H9 (cell line): ENCODE data around the gene KANK4. TPM values are rescaled to one million over a fixed set of nuclear protein-coding genes. Genes with fewer than 3 reads are reported as not detected.

Experiments
- DNase-seq: peaks from one replicate; pipeline ENCODE4 v3.0.0-alpha.2; 2017
- H2AFZ ChIP-seq: one replicate; pipeline ENCODE4 v1.6.1; 2013; ENCODE audit warnings: mild to moderate bottlenecking, low read length, control low read depth, moderate library complexity
- H2AK5ac ChIP-seq: 2 replicates; pipeline ENCODE4 v1.6.1; 2013; ENCODE audit warnings: low read length, control low read depth, mixed read lengths; ENCODE audit not compliant: insufficient read length
- H2BK120ac ChIP-seq: one replicate; pipeline ENCODE4 v1.6.1; 2013; ENCODE audit warnings: low read depth, mild to moderate bottlenecking, low read length, control low read depth, inconsistent platforms; ENCODE audit not compliant: poor library complexity, severe bottlenecking
- H2BK12ac ChIP-seq: 2 replicates; pipeline ENCODE4 v1.6.1; 2013; ENCODE audit warnings: low read length, control low read depth, mixed read lengths, low read depth; ENCODE audit not compliant: insufficient read length
- H2BK15ac ChIP-seq: 2 replicates; pipeline ENCODE4 v1.6.1; 2013; ENCODE audit warnings: low read depth, low read length, control low read depth
- H2BK20ac ChIP-seq: one replicate; pipeline ENCODE4 v1.6.1; 2013; ENCODE audit warnings: low read depth, mild to moderate bottlenecking, low read length, control low read depth, inconsistent platforms; ENCODE audit not compliant: poor library complexity, severe bottlenecking
- H2BK5ac ChIP-seq: 2 replicates; pipeline ENCODE4 v1.6.1; 2013; ENCODE audit warnings: low read length, control low read depth, mixed read lengths; ENCODE audit not compliant: insufficient read length
- H3K14ac ChIP-seq: 2 replicates; pipeline ENCODE4 v1.6.1; 2013; ENCODE audit warnings: low read length, control low read depth; ENCODE audit not compliant: insufficient read depth
- H3K18ac ChIP-seq: 2 replicates; pipeline ENCODE4 v1.6.1; 2013; ENCODE audit warnings: low read depth, mild to moderate bottlenecking, mixed read lengths, low read length, control low read depth; ENCODE audit not compliant: insufficient read length
- H3K23ac ChIP-seq: 2 replicates; pipeline ENCODE4 v1.6.1; 2013; ENCODE audit warnings: low read length, control low read depth, mixed read lengths, low read depth; ENCODE audit not compliant: insufficient read length
- H3K23me2 ChIP-seq: 2 replicates; pipeline ENCODE4 v1.6.1; 2013; ENCODE audit warnings: low read depth, mild to moderate bottlenecking, mixed read lengths, low read length, control low read depth; ENCODE audit not compliant: insufficient read length, poor library complexity, severe bottlenecking
- H3K27ac ChIP-seq: 2 replicates; pipeline ENCODE4 v1.5.1; 2013; ENCODE audit warnings: low read length, control low read depth, mixed read lengths, low read depth; ENCODE audit not compliant: insufficient read length
- H3K27me3 ChIP-seq: 2 replicates; pipeline ENCODE4 v1.6.1; 2013; ENCODE audit warnings: low read length, control low read depth, inconsistent platforms; ENCODE audit not compliant: insufficient read depth
- H3K4ac ChIP-seq: 2 replicates; pipeline ENCODE4 v1.6.1; 2013; ENCODE audit warnings: low read depth, mild to moderate bottlenecking, control low read depth, inconsistent platforms, low read length, moderate library complexity
- H3K4me1 ChIP-seq: 2 replicates; pipeline ENCODE4 v1.6.1; 2013; ENCODE audit warnings: low read length, control low read depth, inconsistent platforms; ENCODE audit not compliant: insufficient read depth
- H3K4me2 ChIP-seq: 2 replicates; pipeline ENCODE4 v1.6.1; 2013; ENCODE audit warnings: low read length, control low read depth, mixed read lengths; ENCODE audit not compliant: insufficient read length, insufficient read depth
- H3K56ac ChIP-seq: 2 replicates; pipeline ENCODE4 v1.6.1; 2013; ENCODE audit warnings: low read depth, mild to moderate bottlenecking, mixed read lengths, low read length, control low read depth; ENCODE audit not compliant: insufficient read length
- H3K79me1 ChIP-seq: 2 replicates; pipeline ENCODE4 v1.6.1; 2013; ENCODE audit warnings: low read depth, mild to moderate bottlenecking, moderate library complexity, low read length, control low read depth, inconsistent platforms; ENCODE audit not compliant: insufficient read depth, poor library complexity, severe bottlenecking
- H3K79me2 ChIP-seq: 2 replicates; pipeline ENCODE4 v1.6.1; 2013; ENCODE audit warnings: low read length, control low read depth, inconsistent platforms; ENCODE audit not compliant: insufficient read depth
- H3K9ac ChIP-seq: 2 replicates; pipeline ENCODE4 v1.6.1; 2013; ENCODE audit warnings: low read length, control low read depth, mixed read lengths; ENCODE audit not compliant: insufficient read length; ENCODE audit errors: extremely low read depth
- H3K9me3 ChIP-seq: one replicate; pipeline ENCODE4 v1.6.1; 2013; ENCODE audit warnings: low read depth, low read length, inconsistent platforms; ENCODE audit not compliant: control insufficient read depth
- H3T11ph ChIP-seq: one replicate; pipeline ENCODE4 v1.6.1; 2013; ENCODE audit warnings: mild to moderate bottlenecking, low read length, control low read depth, inconsistent platforms
- H4K20me1 ChIP-seq: one replicate; pipeline ENCODE4 v1.6.1; 2013; ENCODE audit not compliant: control insufficient read depth, insufficient read length, insufficient read depth
- H4K5ac ChIP-seq: 2 replicates; pipeline ENCODE4 v1.6.1; 2013; ENCODE audit warnings: low read depth, mild to moderate bottlenecking, mixed read lengths, low read length, control low read depth; ENCODE audit not compliant: insufficient read length
- H4K8ac ChIP-seq: replicated peaks from 2 replicates; pipeline ENCODE4 v1.6.1; 2013; ENCODE audit warnings: low read length, control low read depth, mixed read lengths, low read depth; ENCODE audit not compliant: insufficient read length
- H4K91ac ChIP-seq: 2 replicates; pipeline ENCODE4 v1.6.1; 2013; ENCODE audit warnings: low read depth, mild to moderate bottlenecking, moderate library complexity, mixed read lengths, low read length, control low read depth; ENCODE audit not compliant: insufficient read length
- H3K27ac Mint-ChIP-seq, 3 experiments: 2 replicates in 2 of 3; 3 replicates in 1 of 3; pipeline ENCODE4 v1.8.0; 2020 to 2021; ENCODE audit warnings: mixed read lengths in 3 of 3, mild to moderate bottlenecking in 1 of 3, moderate library complexity in 1 of 3
- H3K27me3 Mint-ChIP-seq: 2 replicates; pipeline ENCODE4 v1.8.0; 2021; ENCODE audit warnings: low read depth, mild to moderate bottlenecking, moderate library complexity, mixed read lengths
- H3K36me3 Mint-ChIP-seq, 3 experiments: 2 replicates in 2 of 3; 3 replicates in 1 of 3; pipeline ENCODE4 v1.8.0; 2020 to 2021; ENCODE audit warnings: low read depth in 3 of 3, mixed read lengths in 3 of 3; ENCODE audit not compliant: insufficient read depth in 1 of 3
- H3K4me1 Mint-ChIP-seq, 2 experiments: 2 replicates each; pipeline ENCODE4 v1.8.0; 2020; ENCODE audit warnings: mixed read lengths in 2 of 2
- H3K4me3 Mint-ChIP-seq, 2 experiments: 2 replicates in 1 of 2; 3 replicates in 1 of 2; pipeline ENCODE4 v1.8.0; 2020 to 2021; ENCODE audit warnings: mild to moderate bottlenecking in 2 of 2, mixed read lengths in 2 of 2, moderate library complexity in 1 of 2
- H3K9me3 Mint-ChIP-seq, 2 experiments: 2 replicates in 1 of 2; 3 replicates in 1 of 2; pipeline ENCODE4 v1.8.0; 2020; ENCODE audit warnings: mild to moderate bottlenecking in 2 of 2, mixed read lengths in 2 of 2, moderate library complexity in 1 of 2
- CTCF ChIP-seq: fragments of 200-600 bp; sonication (generic); conservative IDR thresholded peaks from 3 replicates; pipeline ENCODE4 v1.8.0; 2021; ENCODE audit warnings: antibody characterized with exemption, mild to moderate bottlenecking
- WGBS: extraction: QIAGEN DNeasy Blood & Tissue Kit; methylation state at CpG from one replicate; pipeline ENCODE4 v1.1.7; 2013; ENCODE audit warnings: missing lambda C conversion rate, low lambda C conversion rate, mixed read lengths; ENCODE audit not compliant: insufficient read length; ENCODE audit errors: extremely low coverage; 5-methylcytosine and 5-hydroxymethylcytosine counted together
- total RNA-seq: library from RNA; stranded (reverse); gene quantifications from 2 replicates; pipeline ENCODE4 v1.2.1, GENCODE V29; 2021

KANK4 gene
- total RNA-seq, 1 experiment from 2014 or later: 0.15 TPM

- Mint-ChIP-seq H3K27me3 (no peaks in the 10 kb centered on the region), H3K36me3 (no peaks in the 10 kb centered on the region), H3K4me1 (peaks cover 2 to 5% of the 10 kb centered on the region in 2 experiments), H3K4me3 (no peak overlapping the region), H3K9me3 (no peaks in the 10 kb centered on the region), H3K27ac (no peak overlapping the region; a peak in 1 of 7 replicates)
- Histone ChIP-seq H2BK5ac (no peak overlapping the region), H3K79me1 (no peaks in the 10 kb centered on the region), H2BK12ac (no peak overlapping the region), H3K27me3 (no peaks in the 10 kb centered on the region), H2AK5ac (no peak overlapping the region), H4K20me1 (no peaks in the 10 kb centered on the region), H2BK20ac (no peak overlapping the region), H2AFZ (no peak overlapping the region), H3K79me2 (no peaks in the 10 kb centered on the region), H3K23ac (no peak overlapping the region), H4K8ac (no peak overlapping the region), H3K4me1 (no peaks in the 10 kb centered on the region), H3K18ac (no peak overlapping the region), H3K4ac (no peak overlapping the region), H3K14ac (no peak overlapping the region), H2BK120ac (no peak overlapping the region), H3K56ac (no peak overlapping the region), H3T11ph (no peak overlapping the region), H3K9ac (no peak overlapping the region), H4K5ac (no peak overlapping the region), H3K9me3 (no peaks in the 10 kb centered on the region), H3K4me2 (no peak overlapping the region), H2BK15ac (no peak overlapping the region), H4K91ac (no peak overlapping the region), H3K27ac (no peak overlapping the region), H3K23me2 (no peaks in the 10 kb centered on the region)
- WGBS: no CpG with 5 or more reads among the region's 10 CpGs
- no peak for TF ChIP-seq CTCF
- DNase-seq: no peak
Measured at GRCh38 chr1:62250126-62250726, 69.0 kb downstream of the KANK4 start.
